Measurements from ENCODE around the gene UCK1.

UCK1 gene

GRCh38 chr9:131491001-131491710 lies 39.9 kb downstream of the UCK1 start:
- Histone ChIP-seq H3K4me3 (ENCODE audit: low read length in 2 of 2) (no peak overlapping the region), H3K9ac (ENCODE audit: low read length in 2 of 2) (no peak overlapping the region), H3K9me3 (ENCODE audit: control insufficient read depth in 2 of 2, low read length in 2 of 2) (no peaks in the 10 kb centered on the region), H3K4me1 (ENCODE audit: control insufficient read depth, insufficient read depth, low read length) (no peaks in the 10 kb centered on the region), H3K27me3 (ENCODE audit: control insufficient read depth in 1 of 2, insufficient read depth in 2 of 2, low read length in 2 of 2) (no peaks in the 10 kb centered on the region), H3K36me3 (ENCODE audit: control insufficient read depth in 2 of 2, insufficient read depth in 2 of 2, low read length in 2 of 2) (peaks cover 78 to 93% of the 10 kb centered on the region in 2 donors), H3K27ac (ENCODE audit: low read length) (no peak overlapping the region)

GRCh38 chr9:131490514-131490913 lies 40.5 kb downstream of the UCK1 start:
- Histone ChIP-seq H3K4me1 (ENCODE audit: control insufficient read depth, insufficient read depth, low read length) (no peaks in the 10 kb centered on the region), H3K9ac (ENCODE audit: low read length in 2 of 2) (no peak overlapping the region), H3K9me3 (ENCODE audit: control insufficient read depth in 2 of 2, low read length in 2 of 2) (no peaks in the 10 kb centered on the region), H3K27me3 (ENCODE audit: control insufficient read depth in 1 of 2, insufficient read depth in 2 of 2, low read length in 2 of 2) (no peaks in the 10 kb centered on the region), H3K4me3 (ENCODE audit: low read length in 2 of 2) (no peak overlapping the region), H3K36me3 (ENCODE audit: control insufficient read depth in 2 of 2, insufficient read depth in 2 of 2, low read length in 2 of 2) (peaks cover 79 to 93% of the 10 kb centered on the region in 2 donors), H3K27ac (ENCODE audit: low read length) (no peak overlapping the region)

DNA sequence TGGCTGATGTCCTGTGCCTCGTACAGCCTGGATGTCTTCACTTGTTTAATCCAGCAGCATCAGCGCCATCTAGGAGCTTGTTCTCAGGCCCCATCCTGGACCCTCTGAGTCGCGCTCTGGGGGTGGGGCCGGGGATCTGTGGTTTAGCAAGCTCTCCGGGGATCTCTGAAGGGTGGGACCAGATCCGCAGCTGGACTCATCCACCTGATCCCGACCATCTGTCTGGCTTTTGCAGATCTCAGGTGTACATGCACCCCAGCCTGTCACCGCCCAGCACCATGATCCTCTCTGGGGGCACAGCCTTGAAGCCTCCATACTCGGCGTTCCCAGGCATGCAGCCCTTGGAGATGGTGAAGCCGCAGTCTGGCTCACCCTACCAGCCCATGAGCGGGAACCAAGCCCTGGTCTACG lies 43.4 kb downstream of the UCK1 start:
- H3K27me3 ChIP-seq (ENCODE audit: control insufficient read depth in 1 of 2, insufficient read depth in 2 of 2, low read length in 2 of 2): no peaks in the 10 kb centered on the region
- H3K36me3 ChIP-seq (ENCODE audit: control insufficient read depth in 2 of 2, insufficient read depth in 2 of 2, low read length in 2 of 2): peaks cover 82 to 93% of the 10 kb centered on the region in 2 donors
- H3K4me1 ChIP-seq (ENCODE audit: control insufficient read depth, insufficient read depth, low read length): peaks cover 17% of the 10 kb centered on the region
- no peak overlapping the region for H3K9ac ChIP-seq (ENCODE audit: low read length in 2 of 2)
- H3K4me3 ChIP-seq (ENCODE audit: low read length in 2 of 2): no peak overlapping the region
- H3K9me3 ChIP-seq (ENCODE audit: control insufficient read depth in 2 of 2, low read length in 2 of 2): no peaks in the 10 kb centered on the region
- H3K27ac ChIP-seq (ENCODE audit: low read length): no peak overlapping the region

DNA sequence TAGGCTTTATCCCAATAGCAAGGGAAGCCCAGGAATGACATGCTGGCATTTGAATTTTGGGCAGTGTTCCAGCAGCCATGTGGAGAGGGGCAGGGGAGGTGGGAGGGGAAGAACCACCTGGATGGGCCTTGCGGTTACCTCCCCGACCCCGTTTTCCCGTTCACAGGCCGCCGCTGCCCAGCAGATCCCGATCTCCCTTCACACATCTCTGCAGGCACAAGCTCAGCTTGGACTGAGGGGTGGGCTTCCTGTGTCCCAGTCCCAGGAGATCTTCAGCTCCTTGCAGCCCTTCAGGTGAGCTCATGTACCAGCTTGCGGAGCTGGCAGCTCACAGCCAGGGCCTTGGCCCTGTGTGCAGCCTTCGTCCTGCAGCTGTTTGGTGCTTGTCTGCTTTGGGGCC lies 44.1 kb downstream of the UCK1 start:
- H3K4me3 ChIP-seq (ENCODE audit: low read length in 2 of 2): no peak overlapping the region
- no peaks in the 10 kb centered on the region for H3K9me3 ChIP-seq (ENCODE audit: control insufficient read depth in 2 of 2, low read length in 2 of 2)
- H3K9ac ChIP-seq (ENCODE audit: low read length in 2 of 2): no peak overlapping the region
- H3K27ac ChIP-seq (ENCODE audit: low read length): no peak overlapping the region
- no peaks in the 10 kb centered on the region for H3K27me3 ChIP-seq (ENCODE audit: control insufficient read depth in 1 of 2, insufficient read depth in 2 of 2, low read length in 2 of 2)
- peaks cover 21% of the 10 kb centered on the region for H3K4me1 ChIP-seq (ENCODE audit: control insufficient read depth, insufficient read depth, low read length)
- H3K36me3 ChIP-seq (ENCODE audit: control insufficient read depth in 2 of 2, insufficient read depth in 2 of 2, low read length in 2 of 2): peaks cover 82 to 93% of the 10 kb centered on the region in 2 donors

DNA sequence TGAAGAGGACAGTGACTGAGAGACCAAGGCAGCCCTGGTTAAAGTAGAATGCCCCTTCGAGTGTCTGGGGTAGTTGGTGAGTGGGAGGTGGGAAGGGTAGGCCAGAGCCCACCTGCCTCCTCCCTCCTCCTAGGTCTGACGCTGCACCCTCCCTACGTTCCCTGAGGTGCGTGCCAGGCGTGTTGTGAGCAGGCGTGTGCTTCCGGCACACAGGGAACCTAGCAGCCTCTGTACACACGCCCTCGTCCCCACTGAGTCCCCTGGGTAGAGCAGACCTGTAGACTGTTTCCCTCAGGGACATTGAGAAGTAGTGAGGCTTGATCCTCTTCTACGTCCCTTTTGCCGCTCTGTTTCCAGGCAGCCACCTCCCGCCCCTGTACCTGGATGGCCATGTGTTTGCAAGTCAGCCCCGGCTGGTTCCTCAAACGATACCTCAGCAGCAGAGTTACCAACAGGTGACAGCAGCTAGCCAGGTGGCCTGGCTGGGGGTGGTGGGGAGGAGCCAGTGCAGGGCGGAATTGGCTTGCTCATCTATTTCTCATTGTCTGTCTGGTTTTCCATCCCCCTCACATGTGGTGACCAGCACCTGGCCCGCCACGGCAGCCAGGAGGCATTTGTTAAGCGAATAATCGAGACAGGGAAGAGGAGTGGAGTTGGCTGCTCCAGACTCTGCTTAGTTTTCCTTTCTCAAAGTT lies 45.2 kb downstream of the UCK1 start:
- Histone ChIP-seq H3K27ac (ENCODE audit: low read length) (no peak overlapping the region), H3K4me3 (ENCODE audit: low read length in 2 of 2) (no peak overlapping the region), H3K4me1 (ENCODE audit: control insufficient read depth, insufficient read depth, low read length) (peaks cover 21% of the 10 kb centered on the region), H3K27me3 (ENCODE audit: control insufficient read depth in 1 of 2, insufficient read depth in 2 of 2, low read length in 2 of 2) (no peaks in the 10 kb centered on the region), H3K9me3 (ENCODE audit: control insufficient read depth in 2 of 2, low read length in 2 of 2) (no peaks in the 10 kb centered on the region), H3K9ac (ENCODE audit: low read length in 2 of 2) (no peak overlapping the region), H3K36me3 (ENCODE audit: control insufficient read depth in 2 of 2, insufficient read depth in 2 of 2, low read length in 2 of 2) (peaks cover 76 to 87% of the 10 kb centered on the region in 2 donors)

DNA sequence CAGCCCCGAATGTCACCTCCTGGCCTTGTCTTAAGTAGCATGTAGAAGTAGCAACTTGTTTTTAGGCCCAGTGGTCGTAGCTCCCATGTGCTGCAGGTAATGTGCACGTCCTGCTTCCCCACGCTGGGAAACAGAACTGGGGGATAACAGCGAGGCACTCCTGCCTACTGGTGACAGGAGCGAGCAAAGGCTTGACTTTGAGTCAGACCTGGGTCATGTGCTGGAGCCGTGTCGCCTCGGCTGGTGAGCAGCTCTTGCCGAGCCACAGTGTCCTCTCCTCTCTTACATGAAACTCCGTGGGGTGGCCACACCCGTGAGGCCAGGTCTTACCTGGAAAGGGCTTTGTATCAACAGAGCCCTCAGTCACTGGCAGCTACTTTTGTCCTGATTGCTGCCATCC lies 45.9 kb downstream of the UCK1 start:
- Histone ChIP-seq H3K27ac (ENCODE audit: low read length) (no peak overlapping the region), H3K9me3 (ENCODE audit: control insufficient read depth in 2 of 2, low read length in 2 of 2) (no peaks in the 10 kb centered on the region)

DNA sequence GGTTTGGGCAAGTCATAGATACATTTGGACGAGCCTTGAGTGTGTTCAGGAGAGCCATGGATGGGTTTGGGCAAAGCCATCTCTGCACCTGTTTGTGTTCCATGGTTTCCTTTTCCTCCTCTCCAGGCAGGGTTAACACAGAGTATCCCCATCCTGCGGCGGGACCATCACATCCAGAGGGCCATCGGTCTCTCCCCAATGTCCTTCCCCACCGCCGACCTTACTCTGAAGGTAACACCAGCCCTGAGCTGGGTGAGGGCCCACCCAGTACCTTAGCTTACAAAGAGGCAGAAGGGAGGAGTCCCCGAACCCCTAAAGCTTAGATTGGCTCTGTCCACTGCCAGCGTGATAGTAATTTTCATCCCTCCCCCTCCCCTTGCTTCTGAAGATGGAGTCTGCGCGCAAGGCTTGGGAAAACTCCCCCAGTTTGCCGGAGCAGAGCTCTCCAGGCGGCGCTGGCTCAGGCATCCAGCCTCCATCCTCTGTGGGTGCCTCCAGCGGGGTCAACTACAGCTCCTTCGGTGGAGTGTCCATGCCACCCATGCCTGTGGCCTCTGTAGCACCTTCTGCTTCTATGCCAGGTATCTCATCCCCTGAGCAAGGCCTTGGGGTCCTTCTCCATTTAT lies 46.4 kb downstream of the UCK1 start:
- no peaks in the 10 kb centered on the region for H3K27me3 ChIP-seq (ENCODE audit: control insufficient read depth in 1 of 2, insufficient read depth in 2 of 2, low read length in 2 of 2)
- no peak overlapping the region for H3K4me3 ChIP-seq (ENCODE audit: low read length in 2 of 2)
- no peaks in the 10 kb centered on the region for H3K9me3 ChIP-seq (ENCODE audit: control insufficient read depth in 2 of 2, low read length in 2 of 2)
- H3K36me3 ChIP-seq (ENCODE audit: control insufficient read depth in 2 of 2, insufficient read depth in 2 of 2, low read length in 2 of 2): peaks cover 72 to 84% of the 10 kb centered on the region in 2 donors
- peaks cover 21% of the 10 kb centered on the region for H3K4me1 ChIP-seq (ENCODE audit: control insufficient read depth, insufficient read depth, low read length)
- H3K27ac ChIP-seq (ENCODE audit: low read length): peak overlapping the region; percentile 90
- no peak overlapping the region for H3K9ac ChIP-seq (ENCODE audit: low read length in 2 of 2)

More for the DNA sequence above, 45.9 kb downstream of the UCK1 start:
- Histone ChIP-seq H3K4me1 (ENCODE audit: control insufficient read depth, insufficient read depth, low read length) (peaks cover 21% of the 10 kb centered on the region), H3K4me3 (ENCODE audit: low read length in 2 of 2) (no peak overlapping the region), H3K36me3 (ENCODE audit: control insufficient read depth in 2 of 2, insufficient read depth in 2 of 2, low read length in 2 of 2) (peaks cover 72 to 84% of the 10 kb centered on the region in 2 donors), H3K9ac (ENCODE audit: low read length in 2 of 2) (no peak overlapping the region), H3K27me3 (ENCODE audit: control insufficient read depth in 1 of 2, insufficient read depth in 2 of 2, low read length in 2 of 2) (no peaks in the 10 kb centered on the region)

DNA sequence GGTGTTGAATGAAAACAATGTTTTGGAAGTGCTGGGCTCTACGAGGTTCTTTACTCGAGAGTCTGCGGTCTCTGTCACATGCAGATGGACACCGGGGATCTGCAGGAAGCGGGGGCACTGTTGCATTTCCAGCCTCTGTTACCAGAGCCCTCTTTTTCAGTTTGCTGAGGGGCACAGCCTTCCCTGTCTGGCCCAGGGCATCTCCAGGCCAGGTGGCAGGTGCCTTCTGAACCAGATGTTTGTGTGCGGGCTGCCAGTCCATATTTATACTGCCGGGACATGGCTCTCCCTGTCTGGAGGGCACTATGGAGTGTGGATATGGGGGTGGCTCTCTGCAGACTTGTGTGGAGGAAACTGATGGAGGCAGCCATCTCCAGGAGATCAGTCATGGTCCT lies 47.0 kb downstream of the UCK1 start:
- no peaks in the 10 kb centered on the region for H3K9me3 ChIP-seq (ENCODE audit: control insufficient read depth in 2 of 2, low read length in 2 of 2)
- H3K36me3 ChIP-seq (ENCODE audit: control insufficient read depth in 2 of 2, insufficient read depth in 2 of 2, low read length in 2 of 2): peaks cover 75 to 85% of the 10 kb centered on the region in 2 donors
- peak overlapping the region; percentile 90 for H3K27ac ChIP-seq (ENCODE audit: low read length)
- peaks cover 21% of the 10 kb centered on the region for H3K4me1 ChIP-seq (ENCODE audit: control insufficient read depth, insufficient read depth, low read length)
- H3K27me3 ChIP-seq (ENCODE audit: control insufficient read depth in 1 of 2, insufficient read depth in 2 of 2, low read length in 2 of 2): no peaks in the 10 kb centered on the region
- H3K4me3 ChIP-seq (ENCODE audit: low read length in 2 of 2): no peak overlapping the region
- no peak overlapping the region for H3K9ac ChIP-seq (ENCODE audit: low read length in 2 of 2)

DNA sequence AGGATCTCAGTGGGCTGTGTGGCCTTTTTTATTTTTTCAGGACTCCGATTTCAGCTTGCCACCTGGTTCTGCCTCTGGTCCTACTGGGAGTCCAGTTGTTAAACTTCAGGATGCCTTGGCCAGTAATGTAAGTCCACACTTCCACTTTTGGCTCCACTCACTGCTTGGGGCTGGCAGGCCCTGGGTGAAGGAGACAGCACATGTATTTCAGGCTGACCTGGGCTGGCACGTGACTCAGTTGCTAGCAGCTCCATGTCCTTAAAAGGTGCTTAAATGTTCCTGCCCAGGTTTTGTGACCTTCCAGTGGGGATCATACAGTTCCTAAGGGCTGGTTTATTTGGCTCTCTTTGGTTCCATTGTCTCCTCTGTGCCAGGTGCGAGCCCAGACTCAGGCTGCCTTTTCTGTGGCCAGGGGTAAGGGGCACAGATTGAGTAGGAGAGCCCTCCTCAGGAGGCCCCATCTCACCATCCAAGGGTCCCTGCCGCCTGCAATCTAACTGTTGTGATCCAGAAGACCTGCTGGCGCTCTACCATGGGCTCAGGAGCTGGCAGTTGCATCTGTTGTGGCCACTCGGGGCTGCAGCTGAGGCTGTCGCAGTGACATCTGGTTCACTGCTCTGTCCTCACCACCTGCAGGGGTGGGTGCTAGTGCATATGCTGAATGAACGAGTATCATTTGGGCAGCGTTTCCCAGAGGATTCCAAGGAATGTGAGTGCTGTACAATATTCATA lies 47.6 kb downstream of the UCK1 start:
- Histone ChIP-seq H3K9me3 (ENCODE audit: control insufficient read depth in 2 of 2, low read length in 2 of 2) (no peaks in the 10 kb centered on the region), H3K4me3 (ENCODE audit: low read length in 2 of 2) (peak overlapping the region in 1 of 2 donors; percentile 8), H3K4me1 (ENCODE audit: control insufficient read depth, insufficient read depth, low read length) (peaks cover 21% of the 10 kb centered on the region), H3K36me3 (ENCODE audit: control insufficient read depth in 2 of 2, insufficient read depth in 2 of 2, low read length in 2 of 2) (peaks cover 76 to 86% of the 10 kb centered on the region in 2 donors), H3K27me3 (ENCODE audit: control insufficient read depth in 1 of 2, insufficient read depth in 2 of 2, low read length in 2 of 2) (no peaks in the 10 kb centered on the region), H3K27ac (ENCODE audit: low read length) (peak overlapping the region; percentile 90), H3K9ac (ENCODE audit: low read length in 2 of 2) (peak overlapping the region in 1 of 2 donors; percentile 51)

DNA sequence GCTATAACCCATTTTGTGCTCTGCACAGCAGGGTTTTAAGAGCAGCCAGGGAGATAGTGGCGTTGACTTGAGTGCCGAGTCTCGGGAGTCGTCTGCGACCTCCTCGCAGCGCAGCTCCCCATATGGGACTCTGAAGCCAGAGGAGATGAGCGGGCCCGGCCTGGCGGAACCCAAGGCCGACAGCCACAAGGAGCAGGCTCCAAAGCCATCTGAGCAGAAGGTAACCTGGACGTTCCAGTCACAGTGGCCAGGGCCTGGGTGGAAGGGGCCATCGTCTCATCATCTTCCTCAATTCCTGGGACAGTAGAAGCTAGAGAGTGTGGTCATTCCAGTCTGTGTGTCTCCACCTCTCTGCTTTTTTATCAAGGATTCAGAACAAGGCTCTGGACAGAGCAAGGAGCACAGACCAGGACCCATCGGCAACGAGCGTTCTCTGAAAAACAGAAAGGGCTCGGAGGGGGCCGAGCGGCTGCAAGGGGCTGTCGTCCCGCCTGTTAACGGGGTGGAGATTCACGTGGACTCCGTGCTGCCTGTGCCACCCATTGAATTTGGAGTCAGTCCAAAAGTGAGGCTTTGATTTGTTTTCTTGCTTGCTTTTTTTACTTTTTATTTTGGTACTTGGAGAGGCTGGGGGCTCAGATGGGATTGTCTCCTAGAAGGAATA lies 48.6 kb downstream of the UCK1 start:
- Histone ChIP-seq H3K4me1 (ENCODE audit: control insufficient read depth, insufficient read depth, low read length) (peaks cover 21% of the 10 kb centered on the region), H3K27me3 (ENCODE audit: control insufficient read depth in 1 of 2, insufficient read depth in 2 of 2, low read length in 2 of 2) (no peaks in the 10 kb centered on the region), H3K27ac (ENCODE audit: low read length) (peak overlapping the region; percentile 90), H3K9ac (ENCODE audit: low read length in 2 of 2) (no peak overlapping the region), H3K4me3 (ENCODE audit: low read length in 2 of 2) (no peak overlapping the region), H3K36me3 (ENCODE audit: control insufficient read depth in 2 of 2, insufficient read depth in 2 of 2, low read length in 2 of 2) (peaks cover 73 to 85% of the 10 kb centered on the region in 2 donors), H3K9me3 (ENCODE audit: control insufficient read depth in 2 of 2, low read length in 2 of 2) (no peaks in the 10 kb centered on the region)
